ENCODE measurements around the gene LYRM9. TPM values are rescaled to one million over a fixed set of nuclear protein-coding genes. Genes with fewer than 3 reads are reported as not detected.

LYRM9 gene
- polyA plus RNA-seq, 1 of the 3 experiments (the other 2 are of a cell fraction): 4.6 TPM

DNA sequence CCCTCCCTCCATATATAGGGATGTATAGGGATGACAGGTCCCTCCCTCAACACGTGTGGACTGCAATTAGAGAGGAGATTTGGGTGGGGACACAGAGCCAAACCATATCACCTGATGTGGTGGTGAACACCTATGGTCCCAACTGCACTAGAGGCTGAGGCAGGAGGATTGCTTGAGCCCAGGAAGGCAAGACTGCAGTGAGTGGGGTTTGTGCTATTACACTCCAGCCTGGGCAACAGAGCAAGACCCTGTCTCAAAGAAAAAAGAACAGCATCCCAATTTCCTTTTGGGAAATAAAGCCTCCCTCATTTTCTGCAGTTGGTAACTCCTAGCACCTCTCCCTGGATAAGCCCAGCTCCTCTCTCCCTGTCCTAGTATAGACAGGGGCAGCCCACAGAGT lies 23.8 kb upstream of the LYRM9 start (continued):
- TF ChIP-seq EZH2phosphoT487 (IDR thresholded peaks at IDR 0.05; ENCODE audit: borderline replicate concordance, low read depth) (no peak), RAD21 (IDR thresholded peaks at IDR 0.05; ENCODE audit: low read length) (no peak), RCOR1 (IDR thresholded peaks at IDR 0.05; ENCODE audit: low read length) (no peak), FOSL2 (IDR thresholded peaks at IDR 0.05; ENCODE audit: borderline replicate concordance, low read depth) (no peak), CHD2 (IDR thresholded peaks at IDR 0.05; ENCODE audit: low read length, partially characterized antibody) (no peak), JUND (IDR thresholded peaks at IDR 0.05) (no peak), TEAD4 (IDR thresholded peaks at IDR 0.05; ENCODE audit: borderline replicate concordance, insufficient read depth) (no peak)
- TF ChIP-seq, protein P1, sequence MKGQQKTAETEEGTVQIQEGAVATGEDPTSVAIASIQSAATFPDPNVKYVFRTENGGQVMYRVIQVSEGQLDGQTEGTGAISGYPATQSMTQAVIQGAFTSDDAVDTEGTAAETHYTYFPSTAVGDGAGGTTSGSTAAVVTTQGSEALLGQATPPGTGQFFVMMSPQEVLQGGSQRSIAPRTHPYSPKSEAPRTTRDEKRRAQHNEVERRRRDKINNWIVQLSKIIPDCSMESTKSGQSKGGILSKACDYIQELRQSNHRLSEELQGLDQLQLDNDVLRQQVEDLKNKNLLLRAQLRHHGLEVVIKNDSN (IDR thresholded peaks at IDR 0.05; ENCODE audit: borderline replicate concordance, low read depth): no peak
- TF ChIP-seq, protein P2, sequence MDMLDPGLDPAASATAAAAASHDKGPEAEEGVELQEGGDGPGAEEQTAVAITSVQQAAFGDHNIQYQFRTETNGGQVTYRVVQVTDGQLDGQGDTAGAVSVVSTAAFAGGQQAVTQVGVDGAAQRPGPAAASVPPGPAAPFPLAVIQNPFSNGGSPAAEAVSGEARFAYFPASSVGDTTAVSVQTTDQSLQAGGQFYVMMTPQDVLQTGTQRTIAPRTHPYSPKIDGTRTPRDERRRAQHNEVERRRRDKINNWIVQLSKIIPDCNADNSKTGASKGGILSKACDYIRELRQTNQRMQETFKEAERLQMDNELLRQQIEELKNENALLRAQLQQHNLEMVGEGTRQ (IDR thresholded peaks at IDR 0.05; ENCODE audit: borderline replicate concordance, low read depth, low read length): no peak

DNA sequence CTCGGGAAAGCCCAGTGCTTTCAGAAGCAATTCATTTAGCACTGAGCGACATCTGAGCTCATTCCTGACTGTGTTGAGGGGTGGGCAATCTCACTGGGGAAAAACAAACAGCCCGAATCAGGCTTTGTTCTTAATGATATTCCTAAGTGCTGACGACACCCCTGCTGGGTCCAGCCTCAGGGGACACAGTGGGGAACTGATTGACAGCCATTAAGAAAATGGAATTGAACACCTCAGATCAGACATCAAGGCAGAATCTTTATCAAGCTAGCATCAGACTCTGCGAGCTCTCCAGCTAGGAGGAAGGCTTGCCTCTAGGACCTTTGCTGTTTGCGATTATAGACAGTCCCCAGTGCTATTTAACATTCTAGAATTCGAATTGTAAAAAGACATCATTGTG lies 22.5 kb upstream of the LYRM9 start:
- ChIA-PET POLR2A (no interaction called here), CTCF (no interaction called here)
- no peak overlapping the region for H3K4me3 ChIP-seq (ENCODE audit: low read depth in 2 of 2, low read length in 1 of 2)
- H3K36me3 ChIP-seq (replicated peaks in 1 of 2; ENCODE audit: control insufficient read depth in 1 of 2, insufficient read depth in 2 of 2, low read length in 1 of 2): no peaks in the 10 kb centered on the region
- no peak overlapping the region for H2AFZ ChIP-seq (ENCODE audit: low read depth)
- peaks cover 0 to 4% of the 10 kb centered on the region in 2 experiments; a peak in 1 of 4 replicates for H3K4me1 ChIP-seq (ENCODE audit: control insufficient read depth in 1 of 2, insufficient read depth in 2 of 2, low read depth in 1 of 2, low read length in 1 of 2)
- no peaks in the 10 kb centered on the region for H3F3A ChIP-seq (replicated peaks; ENCODE audit: insufficient read depth)
- no peaks in the 10 kb centered on the region for H3K9me3 ChIP-seq
- no peaks in the 10 kb centered on the region for H3K79me2 ChIP-seq (ENCODE audit: insufficient read depth)
- H3K9ac ChIP-seq: no peak overlapping the region
- no peaks in the 10 kb centered on the region for H3K9me2 ChIP-seq
- no peak overlapping the region for H3K4me2 ChIP-seq
- DNase-seq: no peak
- no peaks in the 10 kb centered on the region for H3K27me3 ChIP-seq (ENCODE audit: insufficient read depth)
- no peaks in the 10 kb centered on the region for H4K20me1 ChIP-seq (ENCODE audit: insufficient read depth)
- no peak overlapping the region for H3K27ac ChIP-seq (ENCODE audit: low read depth in 2 of 2, low read length in 1 of 2)
- TF ChIP-seq YY1 (IDR thresholded peaks at IDR 0.05; ENCODE audit: low read depth): no peak
- TF ChIP-seq, protein P3, sequence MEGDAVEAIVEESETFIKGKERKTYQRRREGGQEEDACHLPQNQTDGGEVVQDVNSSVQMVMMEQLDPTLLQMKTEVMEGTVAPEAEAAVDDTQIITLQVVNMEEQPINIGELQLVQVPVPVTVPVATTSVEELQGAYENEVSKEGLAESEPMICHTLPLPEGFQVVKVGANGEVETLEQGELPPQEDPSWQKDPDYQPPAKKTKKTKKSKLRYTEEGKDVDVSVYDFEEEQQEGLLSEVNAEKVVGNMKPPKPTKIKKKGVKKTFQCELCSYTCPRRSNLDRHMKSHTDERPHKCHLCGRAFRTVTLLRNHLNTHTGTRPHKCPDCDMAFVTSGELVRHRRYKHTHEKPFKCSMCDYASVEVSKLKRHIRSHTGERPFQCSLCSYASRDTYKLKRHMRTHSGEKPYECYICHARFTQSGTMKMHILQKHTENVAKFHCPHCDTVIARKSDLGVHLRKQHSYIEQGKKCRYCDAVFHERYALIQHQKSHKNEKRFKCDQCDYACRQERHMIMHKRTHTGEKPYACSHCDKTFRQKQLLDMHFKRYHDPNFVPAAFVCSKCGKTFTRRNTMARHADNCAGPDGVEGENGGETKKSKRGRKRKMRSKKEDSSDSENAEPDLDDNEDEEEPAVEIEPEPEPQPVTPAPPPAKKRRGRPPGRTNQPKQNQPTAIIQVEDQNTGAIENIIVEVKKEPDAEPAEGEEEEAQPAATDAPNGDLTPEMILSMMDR (IDR thresholded peaks at IDR 0.05): no peak
- 56% methylated on average over 7 of the region's 7 CpGs for WGBS (ENCODE audit: low lambda C conversion rate)

DNA sequence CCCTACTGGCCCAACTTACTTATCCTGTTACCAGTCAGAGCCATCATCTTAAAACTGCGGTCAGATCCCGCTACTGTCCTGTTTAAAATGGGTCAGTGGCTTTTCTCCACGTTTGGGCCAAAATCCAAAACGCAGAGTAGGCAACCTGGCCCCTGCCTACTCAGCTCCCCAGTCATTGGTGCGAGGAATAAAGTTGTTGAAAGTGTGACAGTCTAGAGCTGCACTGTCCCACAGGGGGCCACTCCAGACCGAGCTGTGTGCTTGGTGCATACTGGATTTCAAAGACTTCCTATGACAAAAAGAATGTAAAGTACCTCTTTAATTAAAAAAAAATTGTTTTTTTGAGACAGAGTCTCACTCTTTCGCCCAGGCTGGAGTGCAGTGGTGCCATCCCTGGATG lies 21.2 kb upstream of the LYRM9 start:
- Histone ChIP-seq H3K9me2 (no peaks in the 10 kb centered on the region), H3K27ac (ENCODE audit: low read depth in 2 of 2, low read length in 1 of 2) (no peak overlapping the region), H4K20me1 (ENCODE audit: insufficient read depth) (no peaks in the 10 kb centered on the region), H3K4me1 (ENCODE audit: control insufficient read depth in 1 of 2, insufficient read depth in 2 of 2, low read depth in 1 of 2, low read length in 1 of 2) (no peaks in the 10 kb centered on the region), H3K79me2 (ENCODE audit: insufficient read depth) (no peaks in the 10 kb centered on the region), H3K9ac (no peak overlapping the region), H3K4me3 (ENCODE audit: low read depth in 2 of 2, low read length in 1 of 2) (no peak overlapping the region), H2AFZ (ENCODE audit: low read depth) (no peak overlapping the region), H3K4me2 (no peak overlapping the region), H3K27me3 (ENCODE audit: insufficient read depth) (no peaks in the 10 kb centered on the region), H3K9me3 (no peaks in the 10 kb centered on the region), H3F3A (replicated peaks; ENCODE audit: insufficient read depth) (no peaks in the 10 kb centered on the region), H3K36me3 (replicated peaks in 1 of 2; ENCODE audit: control insufficient read depth in 1 of 2, insufficient read depth in 2 of 2, low read length in 1 of 2) (no peaks in the 10 kb centered on the region)
- ChIA-PET CTCF (interaction anchor here (1.0 kb wide), 1 partner anchor 21 kb away, joined by 3 read pairs; the partner anchor contains the start of gene LYRM9), POLR2A (no interaction called here)
- 64% methylated on average over 7 of the region's 7 CpGs for WGBS (ENCODE audit: low lambda C conversion rate)
- no peak for DNase-seq
- TF ChIP-seq GABPA (IDR thresholded peaks at IDR 0.05; ENCODE audit: low read depth): no peak
- TF ChIP-seq FOXM1 (IDR thresholded peaks at IDR 0.05; ENCODE audit: low read depth): no peak
- TF ChIP-seq, protein P4, sequence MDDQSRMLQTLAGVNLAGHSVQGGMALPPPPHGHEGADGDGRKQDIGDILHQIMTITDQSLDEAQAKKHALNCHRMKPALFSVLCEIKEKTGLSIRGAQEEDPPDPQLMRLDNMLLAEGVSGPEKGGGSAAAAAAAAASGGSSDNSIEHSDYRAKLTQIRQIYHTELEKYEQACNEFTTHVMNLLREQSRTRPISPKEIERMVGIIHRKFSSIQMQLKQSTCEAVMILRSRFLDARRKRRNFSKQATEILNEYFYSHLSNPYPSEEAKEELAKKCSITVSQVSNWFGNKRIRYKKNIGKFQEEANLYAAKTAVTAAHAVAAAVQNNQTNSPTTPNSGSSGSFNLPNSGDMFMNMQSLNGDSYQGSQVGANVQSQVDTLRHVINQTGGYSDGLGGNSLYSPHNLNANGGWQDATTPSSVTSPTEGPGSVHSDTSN (IDR thresholded peaks at IDR 0.05): no peak
- no peak for TF ChIP-seq NFIC (IDR thresholded peaks at IDR 0.05; ENCODE audit: borderline replicate concordance)
- no peak for TF ChIP-seq JUND (IDR thresholded peaks at IDR 0.05)
- TF ChIP-seq FOSL2 (IDR thresholded peaks at IDR 0.05; ENCODE audit: borderline replicate concordance, low read depth): no peak
- TF ChIP-seq TAF1 (IDR thresholded peaks at IDR 0.05; ENCODE audit: borderline replicate concordance, low read depth, low read length): no peak
- TF ChIP-seq RAD21 (IDR thresholded peaks at IDR 0.05; ENCODE audit: low read length): no peak
- TF ChIP-seq EZH2phosphoT487 (IDR thresholded peaks at IDR 0.05; ENCODE audit: borderline replicate concordance, low read depth): no peak
- no peak for TF ChIP-seq TEAD4 (IDR thresholded peaks at IDR 0.05; ENCODE audit: borderline replicate concordance, insufficient read depth)
- TF ChIP-seq RCOR1 (IDR thresholded peaks at IDR 0.05; ENCODE audit: low read length): no peak
- no peak for TF ChIP-seq NRF1 (IDR thresholded peaks at IDR 0.05; ENCODE audit: low read depth, low read length)
- TF ChIP-seq, protein P5, sequence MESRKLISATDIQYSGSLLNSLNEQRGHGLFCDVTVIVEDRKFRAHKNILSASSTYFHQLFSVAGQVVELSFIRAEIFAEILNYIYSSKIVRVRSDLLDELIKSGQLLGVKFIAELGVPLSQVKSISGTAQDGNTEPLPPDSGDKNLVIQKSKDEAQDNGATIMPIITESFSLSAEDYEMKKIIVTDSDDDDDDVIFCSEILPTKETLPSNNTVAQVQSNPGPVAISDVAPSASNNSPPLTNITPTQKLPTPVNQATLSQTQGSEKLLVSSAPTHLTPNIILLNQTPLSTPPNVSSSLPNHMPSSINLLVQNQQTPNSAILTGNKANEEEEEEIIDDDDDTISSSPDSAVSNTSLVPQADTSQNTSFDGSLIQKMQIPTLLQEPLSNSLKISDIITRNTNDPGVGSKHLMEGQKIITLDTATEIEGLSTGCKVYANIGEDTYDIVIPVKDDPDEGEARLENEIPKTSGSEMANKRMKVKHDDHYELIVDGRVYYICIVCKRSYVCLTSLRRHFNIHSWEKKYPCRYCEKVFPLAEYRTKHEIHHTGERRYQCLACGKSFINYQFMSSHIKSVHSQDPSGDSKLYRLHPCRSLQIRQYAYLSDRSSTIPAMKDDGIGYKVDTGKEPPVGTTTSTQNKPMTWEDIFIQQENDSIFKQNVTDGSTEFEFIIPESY (IDR thresholded peaks at IDR 0.05; ENCODE audit: borderline replicate concordance, low read depth): no peak
- no peak for TF ChIP-seq CHD2 (IDR thresholded peaks at IDR 0.05; ENCODE audit: low read length, partially characterized antibody)
- TF ChIP-seq RFX5 (IDR thresholded peaks at IDR 0.05; ENCODE audit: low read length): no peak

Measured in SK-N-SH (cell line).